CD14-positive monocyte (primary cell): ENCODE data around the gene BAIAP3. TPM values are rescaled to one million over a fixed set of nuclear protein-coding genes. Genes with fewer than 3 reads are reported as not detected.

Experiments
- DNase-seq, 3 donors: peaks; one replicate each; pipeline ENCODE4 v3.0.0-alpha.2; 2011 to 2022
- H2AFZ ChIP-seq: 2 replicates; pipeline ENCODE4 v1.6.0; 2012; ENCODE audit warnings: mild to moderate bottlenecking, low read depth, low read length, inconsistent platforms; ENCODE audit not compliant: insufficient read depth, poor library complexity, severe bottlenecking
- H3K27ac ChIP-seq, 2 donors: 1 replicate in 1 of 2; 2 replicates in 1 of 2; pipeline ENCODE4 v1.5.1; 2012 to 2013; ENCODE audit warnings: low read length in 2 of 2, control low read depth in 1 of 2, inconsistent platforms in 1 of 2, low read depth in 1 of 2, mild to moderate bottlenecking in 1 of 2
- H3K27me3 ChIP-seq, 2 donors: one replicate each; pipeline versions ENCODE4 v1.6.0 to v1.6.1; 2011 to 2013; ENCODE audit warnings: low read length in 2 of 2; ENCODE audit not compliant: control insufficient read depth in 2 of 2, insufficient read depth in 2 of 2
- H3K36me3 ChIP-seq, 2 donors: replicated peaks in 1 of 2; 1 replicate in 1 of 2; 2 replicates in 1 of 2; pipeline versions ENCODE4 v1.5.1 to v1.6.1; 2012 to 2013; ENCODE audit warnings: low read length in 2 of 2, control low read depth in 1 of 2, inconsistent platforms in 1 of 2, mild to moderate bottlenecking in 1 of 2; ENCODE audit not compliant: insufficient read depth in 2 of 2, control insufficient read depth in 1 of 2
- H3K4me1 ChIP-seq, 2 donors: 1 replicate in 1 of 2; 2 replicates in 1 of 2; pipeline versions ENCODE4 v1.5.1 to v1.6.1; 2012 to 2013; ENCODE audit warnings: low read length in 2 of 2, control low read depth in 1 of 2, inconsistent platforms in 1 of 2, mild to moderate bottlenecking in 1 of 2, moderate library complexity in 1 of 2; ENCODE audit not compliant: insufficient read depth in 2 of 2, control insufficient read depth in 1 of 2
- H3K4me2 ChIP-seq: replicated peaks from 2 replicates; pipeline ENCODE3; 2012; ENCODE audit warnings: low read length, moderate library complexity, mild to moderate bottlenecking; ENCODE audit not compliant: poor library complexity, severe bottlenecking; ENCODE audit errors: extremely low read depth
- H3K4me3 ChIP-seq, 3 experiments: fragments of 200-600 bp in 1 of 3; sonication (generic) in 1 of 3; replicated peaks in 1 of 3; 1 replicate in 2 of 3; 2 replicates in 1 of 3; pipeline ENCODE4 v1.5.1; 2011 to 2013; ENCODE audit warnings: low read length in 3 of 3, mild to moderate bottlenecking in 3 of 3, control low read depth in 2 of 3, low read depth in 2 of 3, inconsistent platforms in 1 of 3, moderate library complexity in 1 of 3
- H3K79me2 ChIP-seq: 2 replicates; pipeline ENCODE4 v1.6.0; 2012; ENCODE audit warnings: mild to moderate bottlenecking, control low read depth, inconsistent platforms, low read length, moderate library complexity; ENCODE audit not compliant: insufficient read depth
- H3K9ac ChIP-seq: 2 replicates; pipeline ENCODE4 v1.6.0; 2017; ENCODE audit warnings: low read length, mild to moderate bottlenecking; ENCODE audit not compliant: insufficient read depth, poor library complexity, severe bottlenecking
- H3K9me3 ChIP-seq, 2 donors: replicated peaks in 1 of 2; 1 replicate in 1 of 2; 2 replicates in 1 of 2; pipeline versions ENCODE4 v1.5.1 to v1.6.1; 2012 to 2013; ENCODE audit warnings: low read length in 2 of 2, control low read depth in 1 of 2; ENCODE audit not compliant: control insufficient read depth in 1 of 2, insufficient read depth in 1 of 2
- H4K20me1 ChIP-seq: 2 replicates; pipeline ENCODE4 v1.6.0; 2012; ENCODE audit warnings: mild to moderate bottlenecking, low read length, control low read depth, moderate library complexity; ENCODE audit not compliant: insufficient read depth
- H3K27ac Mint-ChIP-seq, 7 donors: one replicate each; pipeline ENCODE4 v1.8.0; 2020; ENCODE audit warnings: mild to moderate bottlenecking in 7 of 7, mixed read lengths in 7 of 7, moderate library complexity in 6 of 7, inconsistent platforms in 2 of 7
- H3K27me3 Mint-ChIP-seq, 3 donors: one replicate each; pipeline ENCODE4 v1.8.0; 2021 to 2022; ENCODE audit warnings: low read depth in 3 of 3, mild to moderate bottlenecking in 3 of 3, mixed read lengths in 3 of 3, moderate library complexity in 3 of 3, inconsistent platforms in 1 of 3
- H3K36me3 Mint-ChIP-seq, 2 donors: one replicate each; pipeline ENCODE4 v1.8.0; 2020; ENCODE audit warnings: mixed read lengths in 2 of 2, inconsistent platforms in 1 of 2, mild to moderate bottlenecking in 1 of 2
- H3K4me1 Mint-ChIP-seq: one replicate; pipeline ENCODE4 v1.8.0; 2020; ENCODE audit warnings: mild to moderate bottlenecking, mixed read lengths
- H3K4me3 Mint-ChIP-seq, 2 donors: one replicate each; pipeline ENCODE4 v1.8.0; 2020; ENCODE audit warnings: mild to moderate bottlenecking in 2 of 2, mixed read lengths in 2 of 2, moderate library complexity in 1 of 2
- H3K9me3 Mint-ChIP-seq, 7 donors: one replicate each; pipeline ENCODE4 v1.8.0; 2020 to 2022; ENCODE audit warnings: mixed read lengths in 7 of 7, mild to moderate bottlenecking in 6 of 7, moderate library complexity in 6 of 7, inconsistent platforms in 2 of 7
- CTCF ChIP-seq: fragments of 200-600 bp; IDR thresholded peaks from one replicate; pipeline ENCODE4 v1.8.0; 2022; ENCODE audit warnings: antibody characterized with exemption, mild to moderate bottlenecking
- WGBS: methylation state at CpG from one replicate; pipeline ENCODE4 v1.1.5; 2013; ENCODE audit warnings: missing lambda C conversion rate; ENCODE audit not compliant: insufficient coverage; 5-methylcytosine and 5-hydroxymethylcytosine counted together
- intact Hi-C, 2 donors: fragments of 100-400 bp; cut with micrococcal nuclease; formaldehyde crosslinking; loops; one replicate each; pipeline versions ENCODE4 v1.15.0 to v1.15.1; 2023
- polyA plus RNA-seq, 3 donors: library from polyadenylated mRNA; depleted of rRNA in 1 of 3; unstranded in 2 of 3; stranded (reverse) in 1 of 3; fragments of 300-500 nt in 2 of 3; fragments of >200 nt in 1 of 3; fragmentation: Illumina TruSeq in 2 of 3; gene quantifications; 1 replicate in 2 of 3; 2 replicates in 1 of 3; pipeline ENCODE4 v1.2.3, GENCODE V29; 2012 to 2021

The BAIAP3 gene
- polyA plus RNA-seq, 3 donors = 1.0 TPM; not detected in 2

GRCh38 chr16:1385232-1385631 lies 51.8 kb downstream of the BAIAP3 start:
- Histone ChIP-seq H3K36me3 (peaks cover 62 to 80% of the 10 kb centered on the region in 2 donors), H4K20me1 (peaks cover 74% of the 10 kb centered on the region), H2AFZ (no peak overlapping the region), H3K4me1 (no peaks in the 10 kb centered on the region), H3K4me2 (no peak overlapping the region), H3K79me2 (no peaks in the 10 kb centered on the region), H3K27me3 (no peaks in the 10 kb centered on the region), H3K9ac (no peak overlapping the region), H3K4me3 (no peak overlapping the region), H3K27ac (no peak overlapping the region), H3K9me3 (no peaks in the 10 kb centered on the region)
- H3K9me3 Mint-ChIP-seq = no peaks in the 10 kb centered on the region
- WGBS = 98% methylated on average over 39 of the region's 39 CpGs
- peaks cover under 1% of the 10 kb centered on the region for H3K4me1 Mint-ChIP-seq
- TF ChIP-seq CTCF = no peak
- H3K27ac Mint-ChIP-seq = no peak overlapping the region
- intact Hi-C loops = no loop called here
- no peak for DNase-seq
- H3K36me3 Mint-ChIP-seq = peaks cover 39 to 76% of the 10 kb centered on the region in 2 donors
- H3K4me3 Mint-ChIP-seq = no peak overlapping the region
- no peaks in the 10 kb centered on the region for H3K27me3 Mint-ChIP-seq

DNA sequence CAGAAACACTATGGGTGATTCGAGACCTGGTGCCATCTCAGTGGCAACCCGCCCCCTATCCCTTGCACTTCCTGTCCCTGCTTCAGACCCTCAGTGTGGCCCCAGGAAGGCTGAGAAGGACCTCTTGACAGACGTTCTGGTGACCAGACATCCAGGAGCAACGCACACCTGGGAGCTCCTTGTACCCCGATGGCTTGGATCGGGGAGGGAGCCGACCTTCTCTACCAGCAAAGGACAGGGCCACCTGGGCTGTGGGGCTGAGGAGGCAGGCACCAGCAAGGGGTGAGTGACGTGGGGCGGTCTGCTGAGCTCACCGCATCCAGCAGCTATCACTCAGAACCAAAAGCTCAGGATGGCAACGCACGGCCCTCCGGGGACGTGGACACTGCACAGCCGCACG lies 53.9 kb downstream of the BAIAP3 start:
- no peak for TF ChIP-seq CTCF
- no peak overlapping the region for H3K4me3 Mint-ChIP-seq
- H3K4me1 Mint-ChIP-seq = no peaks in the 10 kb centered on the region
- H4K20me1 ChIP-seq = peaks cover 56% of the 10 kb centered on the region
- intact Hi-C loops = no loop called here
- H3K9ac ChIP-seq = no peak overlapping the region
- peaks cover 68 to 84% of the 10 kb centered on the region in 2 donors for H3K36me3 ChIP-seq
- H3K27me3 ChIP-seq = no peaks in the 10 kb centered on the region
- no peak overlapping the region for H3K27ac ChIP-seq
- H2AFZ ChIP-seq = no peak overlapping the region
- no peak for DNase-seq
- WGBS = 98% methylated on average over 14 of the region's 16 CpGs
- H3K27me3 Mint-ChIP-seq = no peaks in the 10 kb centered on the region
- no peaks in the 10 kb centered on the region for H3K9me3 ChIP-seq
- no peak overlapping the region for H3K4me3 ChIP-seq
- H3K79me2 ChIP-seq = no peaks in the 10 kb centered on the region
- H3K36me3 Mint-ChIP-seq = peaks cover 40 to 78% of the 10 kb centered on the region in 2 donors
- H3K4me1 ChIP-seq = no peaks in the 10 kb centered on the region
- no peak overlapping the region for H3K4me2 ChIP-seq
- no peaks in the 10 kb centered on the region for H3K9me3 Mint-ChIP-seq
- H3K27ac Mint-ChIP-seq = no peak overlapping the region
